Parathyroid adenoma (tissue), 2 donors: Measurements from ENCODE around the gene URGCP.

Experiments used
- H2AFZ ChIP-seq: fragments of 300-600 bp; sonication (generic); one replicate; pipeline ENCODE4 v1.7.0; 2017; ENCODE audit warnings: antibody characterized with exemption, mild to moderate bottlenecking
- H3K27ac ChIP-seq: fragments of 300-600 bp; sonication (generic); one replicate; pipeline ENCODE4 v1.7.0; 2017
- H3K27me3 ChIP-seq: fragments of 300-600 bp; sonication (generic); one replicate; pipeline ENCODE4 v1.7.0; 2017; ENCODE audit warnings: low read length; ENCODE audit not compliant: control insufficient read depth, insufficient read depth
- H3K36me3 ChIP-seq: fragments of 300-600 bp; sonication (generic); one replicate; pipeline ENCODE4 v1.7.0; 2017; ENCODE audit warnings: low read length; ENCODE audit not compliant: control insufficient read depth, insufficient read depth
- H3K4me1 ChIP-seq: fragments of 300-600 bp; sonication (generic); one replicate; pipeline ENCODE4 v1.7.0; 2017; ENCODE audit warnings: control low read depth
- H3K4me2 ChIP-seq: fragments of 300-600 bp; sonication (generic); one replicate; pipeline ENCODE4 v1.7.0; 2017; ENCODE audit warnings: low read length
- H3K4me3 ChIP-seq: fragments of 300-600 bp; sonication (generic); one replicate; pipeline ENCODE4 v1.7.0; 2017; ENCODE audit warnings: low read depth, low read length
- H3K79me2 ChIP-seq: fragments of 300-600 bp; sonication (generic); one replicate; pipeline ENCODE4 v1.7.0; 2017; ENCODE audit warnings: control low read depth
- H3K9ac ChIP-seq: fragments of 300-600 bp; sonication (generic); one replicate; pipeline ENCODE4 v1.7.0; 2017; ENCODE audit warnings: mild to moderate bottlenecking
- H3K9me3 ChIP-seq: fragments of 300-600 bp; sonication (generic); one replicate; pipeline ENCODE4 v1.7.0; 2017; ENCODE audit warnings: low read length; ENCODE audit not compliant: control insufficient read depth
- TF ChIP-seq, protein P1 (sequence below): fragments of 300-600 bp; sonication (generic); IDR thresholded peaks from one replicate; pipeline ENCODE4 v1.7.0; 2017; ENCODE audit warnings: antibody characterized with exemption, mild to moderate bottlenecking
- donor health status: primary hyperparathyroidism.

The URGCP gene

DNA sequence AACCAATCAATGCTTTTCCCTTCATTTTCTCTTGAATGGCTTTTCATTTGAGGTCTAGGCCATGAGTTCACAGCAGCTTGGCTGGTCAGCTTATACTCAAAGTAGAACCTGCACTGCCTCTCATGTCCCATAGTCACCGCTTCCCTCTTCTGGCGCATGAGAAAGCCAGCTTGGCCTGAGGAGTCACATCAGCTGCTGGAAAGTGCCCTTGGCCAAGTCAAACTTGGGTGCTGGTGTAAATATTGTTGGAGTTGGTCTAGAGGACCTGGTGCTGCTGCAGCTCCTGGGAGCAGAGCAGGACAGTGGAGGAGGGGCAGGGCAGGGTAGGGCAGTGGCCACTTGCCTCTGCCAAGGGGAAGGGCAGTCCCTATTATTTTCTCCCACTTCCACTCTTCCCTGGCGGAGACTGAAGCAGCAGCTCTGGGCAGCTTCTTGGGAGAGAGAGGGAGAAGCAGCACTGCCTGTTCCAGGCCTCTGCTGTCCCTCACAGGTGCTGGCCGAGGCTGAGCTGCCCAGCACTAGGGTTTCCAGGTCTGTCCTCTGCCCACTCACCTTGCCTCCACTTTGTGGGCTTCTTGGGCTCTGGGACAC is 32.6 kb upstream of the URGCP start:
- no peak overlapping the region for H3K9ac ChIP-seq
- no peak overlapping the region for H3K4me2 ChIP-seq
- no peak overlapping the region for H3K4me3 ChIP-seq
- H3K9me3 ChIP-seq = no peaks in the 10 kb centered on the region
- H3K36me3 ChIP-seq = no peaks in the 10 kb centered on the region
- no peak overlapping the region for H3K27ac ChIP-seq
- TF ChIP-seq, protein P1, sequence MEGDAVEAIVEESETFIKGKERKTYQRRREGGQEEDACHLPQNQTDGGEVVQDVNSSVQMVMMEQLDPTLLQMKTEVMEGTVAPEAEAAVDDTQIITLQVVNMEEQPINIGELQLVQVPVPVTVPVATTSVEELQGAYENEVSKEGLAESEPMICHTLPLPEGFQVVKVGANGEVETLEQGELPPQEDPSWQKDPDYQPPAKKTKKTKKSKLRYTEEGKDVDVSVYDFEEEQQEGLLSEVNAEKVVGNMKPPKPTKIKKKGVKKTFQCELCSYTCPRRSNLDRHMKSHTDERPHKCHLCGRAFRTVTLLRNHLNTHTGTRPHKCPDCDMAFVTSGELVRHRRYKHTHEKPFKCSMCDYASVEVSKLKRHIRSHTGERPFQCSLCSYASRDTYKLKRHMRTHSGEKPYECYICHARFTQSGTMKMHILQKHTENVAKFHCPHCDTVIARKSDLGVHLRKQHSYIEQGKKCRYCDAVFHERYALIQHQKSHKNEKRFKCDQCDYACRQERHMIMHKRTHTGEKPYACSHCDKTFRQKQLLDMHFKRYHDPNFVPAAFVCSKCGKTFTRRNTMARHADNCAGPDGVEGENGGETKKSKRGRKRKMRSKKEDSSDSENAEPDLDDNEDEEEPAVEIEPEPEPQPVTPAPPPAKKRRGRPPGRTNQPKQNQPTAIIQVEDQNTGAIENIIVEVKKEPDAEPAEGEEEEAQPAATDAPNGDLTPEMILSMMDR = no peak
- H3K4me1 ChIP-seq = no peaks in the 10 kb centered on the region
- no peaks in the 10 kb centered on the region for H3K79me2 ChIP-seq
- no peaks in the 10 kb centered on the region for H3K27me3 ChIP-seq
- no peak overlapping the region for H2AFZ ChIP-seq

DNA sequence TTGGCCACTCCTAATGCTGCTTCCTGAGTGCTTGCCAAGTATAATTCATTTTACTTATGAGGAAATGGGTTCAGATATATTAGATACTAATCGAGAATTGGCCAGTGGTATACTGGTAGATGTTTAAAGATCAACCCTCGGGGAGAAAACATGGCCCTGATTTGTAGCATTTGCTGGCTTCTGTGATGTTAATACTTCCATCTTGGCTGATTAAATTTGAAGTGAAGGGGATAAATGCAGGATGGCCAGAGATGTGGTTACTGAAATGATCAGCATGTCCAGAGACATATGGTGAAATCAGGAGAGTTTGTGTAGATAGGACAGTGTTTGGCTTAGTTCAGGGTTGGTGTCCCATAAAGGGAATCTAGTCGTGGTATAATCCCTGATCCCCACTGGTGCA is 31.0 kb upstream of the URGCP start:
- no peaks in the 10 kb centered on the region for H3K79me2 ChIP-seq
- no peaks in the 10 kb centered on the region for H3K9me3 ChIP-seq
- no peaks in the 10 kb centered on the region for H3K4me1 ChIP-seq
- H3K27me3 ChIP-seq = no peaks in the 10 kb centered on the region
- no peak overlapping the region for H3K4me3 ChIP-seq
- no peak overlapping the region for H3K9ac ChIP-seq
- H3K36me3 ChIP-seq = no peaks in the 10 kb centered on the region
- H3K4me2 ChIP-seq = no peak overlapping the region
- H2AFZ ChIP-seq = no peak overlapping the region
- TF ChIP-seq, protein P1 = no peak
- no peak overlapping the region for H3K27ac ChIP-seq

DNA sequence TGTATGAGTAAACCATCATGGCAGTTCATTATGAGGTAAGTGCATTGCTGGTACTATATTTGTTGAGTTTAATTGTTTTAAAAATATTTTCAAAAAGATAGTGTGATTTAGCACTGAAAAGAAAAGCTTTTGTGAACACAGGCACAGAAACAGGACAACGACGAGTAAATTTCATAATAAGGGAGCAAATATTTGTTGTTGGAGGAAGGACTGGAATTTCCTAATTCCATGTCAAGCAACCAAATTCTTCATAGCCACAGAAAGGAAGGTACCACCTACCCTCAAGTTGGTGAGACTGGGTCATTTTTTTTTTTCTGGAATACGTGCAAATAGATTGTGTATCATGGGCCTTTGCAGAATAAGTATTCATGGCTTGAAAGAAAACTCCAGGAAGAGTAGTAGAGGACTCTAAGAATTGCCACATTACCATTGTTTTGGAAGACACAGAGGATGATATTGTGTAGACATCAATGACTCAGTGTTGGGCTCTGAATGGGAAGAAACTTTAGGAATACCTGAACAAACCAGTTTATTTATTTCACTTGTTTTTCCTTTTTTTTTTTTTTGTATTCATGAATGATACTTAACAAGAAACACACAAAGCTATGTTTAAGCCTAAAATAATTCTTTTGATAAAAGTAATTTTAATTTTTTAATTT is 27.6 kb upstream of the URGCP start:
- Histone ChIP-seq H3K4me1 (no peaks in the 10 kb centered on the region), H2AFZ (no peak overlapping the region), H3K9me3 (no peaks in the 10 kb centered on the region), H3K9ac (no peak overlapping the region), H3K36me3 (no peaks in the 10 kb centered on the region), H3K4me2 (no peak overlapping the region), H3K79me2 (no peaks in the 10 kb centered on the region), H3K4me3 (no peak overlapping the region), H3K27me3 (no peaks in the 10 kb centered on the region), H3K27ac (no peak overlapping the region)
- TF ChIP-seq, protein P1 = no peak

DNA sequence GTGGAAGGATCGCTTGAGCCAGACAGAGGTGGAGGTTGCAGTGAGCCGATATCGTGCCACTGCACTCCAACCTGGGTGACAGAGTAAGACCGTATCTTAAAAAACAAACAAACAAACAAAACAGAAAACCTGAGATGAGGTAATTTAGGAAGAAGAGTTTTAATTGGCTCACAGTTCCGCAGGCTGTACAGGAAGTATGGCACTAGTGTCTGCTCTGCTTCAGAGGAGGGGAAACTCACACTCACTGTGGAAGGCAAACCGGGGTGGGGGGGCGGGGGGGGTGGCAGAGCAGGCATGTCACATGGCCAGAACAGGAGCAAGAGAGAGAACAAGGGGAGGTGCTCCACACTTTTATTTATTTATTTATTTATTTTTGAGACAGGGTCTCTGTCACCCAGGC is 24.9 kb upstream of the URGCP start:
- TF ChIP-seq, protein P1 = no peak
- H3K4me2 ChIP-seq = no peak overlapping the region

More for the DNA sequence above, 24.9 kb upstream of the URGCP start:
- no peak overlapping the region for H3K4me3 ChIP-seq
- H3K4me1 ChIP-seq = no peaks in the 10 kb centered on the region
- H3K9me3 ChIP-seq = no peaks in the 10 kb centered on the region
- H3K27me3 ChIP-seq = no peaks in the 10 kb centered on the region
- no peak overlapping the region for H2AFZ ChIP-seq
- H3K9ac ChIP-seq = no peak overlapping the region
- H3K27ac ChIP-seq = no peak overlapping the region
- H3K79me2 ChIP-seq = no peaks in the 10 kb centered on the region
- H3K36me3 ChIP-seq = no peaks in the 10 kb centered on the region
